Colonic mucosa (tissue), 2 donors: Measurements from ENCODE around the gene URB1. TPM values are rescaled to one million over a fixed set of nuclear protein-coding genes. Genes with fewer than 3 reads are reported as not detected.

Experiments
- total RNA-seq, 2 donors: library from RNA; stranded (reverse); fragmentation: NEBNext Ultra II Directional in 1 of 2; extraction: Animal tissue kit (Norgen Biotek cat#: 25700) in 1 of 2; gene quantifications; one replicate each; pipeline ENCODE4 v1.2.1, GENCODE V29; 2021
- donor health status: DM: no; HTN: no; CAD: no.
- donor health status: DM: no; HTN: no; CAD: no.

URB1 gene
- total RNA-seq, 2 donors from 2014 or later, result 6.1 to 16.4 TPM

Other genes with a start within 250 kb of the URB1 start
- 10 to 100 TPM; 13.5 to 36.2 TPM for gene MIS18A, start 114.0 kb downstream of the URB1 start, total RNA-seq
- not detected for gene MRAP, start 94.2 kb downstream of the URB1 start, total RNA-seq
- 1 to 10 TPM; 7.3 to 9.9 TPM for gene EVA1C, start 19.7 kb upstream of the URB1 start, total RNA-seq
- gene TCP10L, start 192.5 kb upstream of the URB1 start, total RNA-seq, result 1 to 10 TPM in 1 of 2 donors, under 1 TPM in 1; 0.74 to 1.2 TPM
- gene CFAP298, start 219.4 kb upstream of the URB1 start, total RNA-seq, result 10 to 100 TPM; 27.5 to 55.8 TPM